Measurements from ENCODE around the gene CISH. TPM values are rescaled to one million over a fixed set of nuclear protein-coding genes. Genes with fewer than 3 reads are reported as not detected.

Gene CISH
- total RNA-seq, 1 donor: 1.1 TPM

GRCh38 chr3:50632450-50632849 is 20.9 kb upstream of the CISH start:
- Histone ChIP-seq H3K27ac (ENCODE audit: low read depth, low read length) (no peak overlapping the region), H3K79me2 (ENCODE audit: insufficient read depth, low read length) (peaks cover 92% of the 10 kb centered on the region), H3K36me3 (ENCODE audit: insufficient read depth, low read length) (no peaks in the 10 kb centered on the region), H3K27me3 (ENCODE audit: insufficient read depth, low read length) (no peaks in the 10 kb centered on the region), H3K4me3 (ENCODE audit: insufficient read depth, low read length) (no peak overlapping the region), H3K4me2 (ENCODE audit: insufficient read depth, low read length) (no peak overlapping the region), H3K4me1 (ENCODE audit: insufficient read depth, low read length) (peaks cover 31% of the 10 kb centered on the region), H2AFZ (ENCODE audit: low read length) (no peak overlapping the region), H3K9me3 (ENCODE audit: low read depth, low read length) (no peaks in the 10 kb centered on the region), H4K20me1 (ENCODE audit: insufficient read depth, low read length) (peaks cover 14% of the 10 kb centered on the region)
- DNase-seq (ENCODE audit: insufficient read length, low spot score, missing footprints): peak; percentile 58
- TF ChIP-seq CTCF (IDR thresholded peaks at IDR 0.05; ENCODE audit: extremely low read depth, low read depth, low read length): no peak

GRCh38 chr3:50630877-50631276 is 19.3 kb upstream of the CISH start:
- no peak overlapping the region for H3K4me3 ChIP-seq (ENCODE audit: insufficient read depth, low read length)
- no peaks in the 10 kb centered on the region for H3K9me3 ChIP-seq (ENCODE audit: low read depth, low read length)
- DNase-seq (ENCODE audit: insufficient read length, low spot score, missing footprints): no peak
- no peak for TF ChIP-seq CTCF (IDR thresholded peaks at IDR 0.05; ENCODE audit: extremely low read depth, low read depth, low read length)
- H3K79me2 ChIP-seq (ENCODE audit: insufficient read depth, low read length): peaks cover 92% of the 10 kb centered on the region
- no peak overlapping the region for H3K27ac ChIP-seq (ENCODE audit: low read depth, low read length)
- peaks cover 15% of the 10 kb centered on the region for H4K20me1 ChIP-seq (ENCODE audit: insufficient read depth, low read length)
- no peaks in the 10 kb centered on the region for H3K27me3 ChIP-seq (ENCODE audit: insufficient read depth, low read length)
- H2AFZ ChIP-seq (ENCODE audit: low read length): no peak overlapping the region
- H3K4me1 ChIP-seq (ENCODE audit: insufficient read depth, low read length): peaks cover 21% of the 10 kb centered on the region
- no peak overlapping the region for H3K4me2 ChIP-seq (ENCODE audit: insufficient read depth, low read length)
- H3K36me3 ChIP-seq (ENCODE audit: insufficient read depth, low read length): no peaks in the 10 kb centered on the region

GRCh38 chr3:50630394-50630793 is 18.8 kb upstream of the CISH start:
- Histone ChIP-seq H2AFZ (ENCODE audit: low read length) (no peak overlapping the region), H3K4me3 (ENCODE audit: insufficient read depth, low read length) (no peak overlapping the region), H4K20me1 (ENCODE audit: insufficient read depth, low read length) (peaks cover 15% of the 10 kb centered on the region), H3K4me1 (ENCODE audit: insufficient read depth, low read length) (peaks cover 21% of the 10 kb centered on the region), H3K9me3 (ENCODE audit: low read depth, low read length) (no peaks in the 10 kb centered on the region), H3K4me2 (ENCODE audit: insufficient read depth, low read length) (no peak overlapping the region), H3K27me3 (ENCODE audit: insufficient read depth, low read length) (no peaks in the 10 kb centered on the region), H3K36me3 (ENCODE audit: insufficient read depth, low read length) (no peaks in the 10 kb centered on the region), H3K79me2 (ENCODE audit: insufficient read depth, low read length) (peaks cover 94% of the 10 kb centered on the region), H3K27ac (ENCODE audit: low read depth, low read length) (no peak overlapping the region)
- DNase-seq (ENCODE audit: insufficient read length, low spot score, missing footprints): peak; percentile 34
- TF ChIP-seq CTCF (IDR thresholded peaks at IDR 0.05; ENCODE audit: extremely low read depth, low read depth, low read length): no peak

GRCh38 chr3:50628601-50629000 is 17.0 kb upstream of the CISH start:
- Histone ChIP-seq H3K4me2 (ENCODE audit: insufficient read depth, low read length) (no peak overlapping the region), H3K4me1 (ENCODE audit: insufficient read depth, low read length) (peaks cover 33% of the 10 kb centered on the region), H3K27ac (ENCODE audit: low read depth, low read length) (no peak overlapping the region), H3K36me3 (ENCODE audit: insufficient read depth, low read length) (no peaks in the 10 kb centered on the region), H3K79me2 (ENCODE audit: insufficient read depth, low read length) (peaks cover 98% of the 10 kb centered on the region), H3K27me3 (ENCODE audit: insufficient read depth, low read length) (no peaks in the 10 kb centered on the region), H3K9me3 (ENCODE audit: low read depth, low read length) (no peaks in the 10 kb centered on the region), H4K20me1 (ENCODE audit: insufficient read depth, low read length) (peaks cover 15% of the 10 kb centered on the region), H2AFZ (ENCODE audit: low read length) (no peak overlapping the region), H3K4me3 (ENCODE audit: insufficient read depth, low read length) (no peak overlapping the region)
- TF ChIP-seq CTCF (IDR thresholded peaks at IDR 0.05; ENCODE audit: extremely low read depth, low read depth, low read length): no peak
- no peak for DNase-seq (ENCODE audit: insufficient read length, low spot score, missing footprints)

All from osteoblast (primary cell).